ENCODE results near the gene KDM4B. TPM values are rescaled to one million over a fixed set of nuclear protein-coding genes. Genes with fewer than 3 reads are reported as not detected.

The KDM4B gene
- total RNA-seq, 1 donor from 2014 or later, result 39.0 TPM

DNA sequence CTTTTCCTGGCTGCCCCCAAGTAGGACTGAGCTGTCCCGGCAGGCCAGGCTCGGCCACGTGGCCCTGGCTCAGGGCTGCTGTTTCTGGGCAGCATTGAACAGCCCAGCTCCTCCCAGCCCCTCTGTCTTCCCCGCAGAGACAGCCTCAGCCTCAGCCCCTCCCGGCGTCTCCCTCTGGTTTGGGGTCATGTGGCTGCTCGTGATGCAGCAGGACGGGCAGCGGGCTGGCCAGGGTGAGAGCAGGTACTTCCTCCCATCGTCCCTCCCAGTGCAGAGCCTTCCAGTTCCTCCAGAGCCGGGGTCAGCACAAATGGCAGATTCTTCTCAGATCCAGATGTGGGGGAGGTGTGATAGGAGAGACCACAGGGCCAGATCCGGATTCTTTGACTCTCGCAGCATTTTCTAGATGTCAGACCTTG lies 114.6 kb downstream of the KDM4B start:
- Histone ChIP-seq H3K27me3 (no peaks in the 10 kb centered on the region), H3K36me3 (peaks cover 65% of the 10 kb centered on the region), H3K9me3 (no peaks in the 10 kb centered on the region), H3K4me3 (no peak overlapping the region), H3K27ac (no peak overlapping the region), H3K4me1 (no peaks in the 10 kb centered on the region)
- intact Hi-C loops (cut with DNase I), result no loop called here
- ATAC-seq (no peak), DNase-seq (no peak)
- TF ChIP-seq, protein P1, sequence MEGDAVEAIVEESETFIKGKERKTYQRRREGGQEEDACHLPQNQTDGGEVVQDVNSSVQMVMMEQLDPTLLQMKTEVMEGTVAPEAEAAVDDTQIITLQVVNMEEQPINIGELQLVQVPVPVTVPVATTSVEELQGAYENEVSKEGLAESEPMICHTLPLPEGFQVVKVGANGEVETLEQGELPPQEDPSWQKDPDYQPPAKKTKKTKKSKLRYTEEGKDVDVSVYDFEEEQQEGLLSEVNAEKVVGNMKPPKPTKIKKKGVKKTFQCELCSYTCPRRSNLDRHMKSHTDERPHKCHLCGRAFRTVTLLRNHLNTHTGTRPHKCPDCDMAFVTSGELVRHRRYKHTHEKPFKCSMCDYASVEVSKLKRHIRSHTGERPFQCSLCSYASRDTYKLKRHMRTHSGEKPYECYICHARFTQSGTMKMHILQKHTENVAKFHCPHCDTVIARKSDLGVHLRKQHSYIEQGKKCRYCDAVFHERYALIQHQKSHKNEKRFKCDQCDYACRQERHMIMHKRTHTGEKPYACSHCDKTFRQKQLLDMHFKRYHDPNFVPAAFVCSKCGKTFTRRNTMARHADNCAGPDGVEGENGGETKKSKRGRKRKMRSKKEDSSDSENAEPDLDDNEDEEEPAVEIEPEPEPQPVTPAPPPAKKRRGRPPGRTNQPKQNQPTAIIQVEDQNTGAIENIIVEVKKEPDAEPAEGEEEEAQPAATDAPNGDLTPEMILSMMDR (IDR thresholded peaks at IDR 0.05), result no peak

GRCh38 chr19:5085566-5085965 lies 116.7 kb downstream of the KDM4B start:
- Histone ChIP-seq H3K36me3 (peaks cover 47% of the 10 kb centered on the region), H3K9me3 (no peaks in the 10 kb centered on the region), H3K4me1 (no peaks in the 10 kb centered on the region), H3K27me3 (no peaks in the 10 kb centered on the region), H3K4me3 (no peak overlapping the region), H3K27ac (no peak overlapping the region)
- ATAC-seq (no peak), DNase-seq (no peak)
- TF ChIP-seq, protein P1 (IDR thresholded peaks at IDR 0.05), result no peak
- intact Hi-C loops (cut with DNase I), result no loop called here

GRCh38 chr19:5086230-5086629 lies 117.3 kb downstream of the KDM4B start:
- TF ChIP-seq, protein P1 (IDR thresholded peaks at IDR 0.05), result no peak
- H3K27me3 ChIP-seq, result no peaks in the 10 kb centered on the region
- H3K9me3 ChIP-seq, result no peaks in the 10 kb centered on the region
- no peak overlapping the region for H3K4me3 ChIP-seq
- ATAC-seq (no peak), DNase-seq (no peak)
- no peaks in the 10 kb centered on the region for H3K4me1 ChIP-seq
- peaks cover 40% of the 10 kb centered on the region for H3K36me3 ChIP-seq
- intact Hi-C loops (cut with DNase I), result no loop called here
- no peak overlapping the region for H3K27ac ChIP-seq

DNA sequence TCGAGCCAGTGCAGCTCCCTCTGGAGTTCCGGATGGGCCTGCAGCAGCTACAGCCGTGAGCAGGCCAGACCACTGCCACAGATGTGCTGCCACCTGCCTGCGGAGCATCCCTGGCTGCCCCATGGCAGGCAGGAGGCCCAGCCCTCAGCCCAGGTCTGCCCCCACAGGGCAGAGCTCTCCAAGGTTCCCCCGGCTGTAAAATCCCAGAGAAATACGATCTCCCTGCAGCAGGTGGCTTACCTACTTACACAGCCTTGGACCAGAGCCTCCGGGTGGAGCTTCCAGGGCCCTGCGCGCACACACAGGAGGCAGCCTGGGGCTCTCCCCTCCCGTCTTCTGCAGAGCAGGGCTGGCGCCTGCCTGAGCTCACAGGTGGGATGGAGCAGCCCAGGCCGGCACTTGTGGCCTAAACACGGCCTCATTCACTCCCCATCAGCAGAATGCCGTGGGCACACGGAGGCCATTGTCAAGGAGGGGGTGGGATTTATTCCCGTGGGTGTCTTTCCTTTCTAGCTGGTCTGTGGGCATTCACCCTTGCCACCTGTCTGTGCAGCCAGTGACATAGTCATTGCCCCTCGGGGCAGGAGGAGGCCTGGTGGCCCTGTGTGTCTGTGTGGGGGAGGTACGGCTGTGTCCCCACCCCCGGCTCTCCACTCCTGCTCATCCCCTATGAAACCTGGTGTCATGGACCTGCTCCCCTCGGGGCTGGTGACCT lies 118.0 kb downstream of the KDM4B start:
- Histone ChIP-seq H3K4me1 (no peaks in the 10 kb centered on the region), H3K27me3 (no peaks in the 10 kb centered on the region), H3K27ac (no peak overlapping the region), H3K36me3 (peaks cover 34% of the 10 kb centered on the region), H3K4me3 (no peak overlapping the region), H3K9me3 (no peaks in the 10 kb centered on the region)
- TF ChIP-seq, protein P1 (IDR thresholded peaks at IDR 0.05), result no peak
- intact Hi-C loops (cut with DNase I), result no loop called here
- ATAC-seq, result no peak
- DNase-seq, result no peak

GRCh38 chr19:5089283-5089682 lies 120.4 kb downstream of the KDM4B start:
- H3K9me3 ChIP-seq, result no peaks in the 10 kb centered on the region
- ATAC-seq, result no peak
- no peak overlapping the region for H3K4me3 ChIP-seq
- H3K27me3 ChIP-seq, result no peaks in the 10 kb centered on the region
- DNase-seq, result no peak
- intact Hi-C loops (cut with DNase I), result no loop called here
- TF ChIP-seq, protein P1 (IDR thresholded peaks at IDR 0.05), result no peak
- no peaks in the 10 kb centered on the region for H3K4me1 ChIP-seq
- H3K27ac ChIP-seq, result no peak overlapping the region
- peaks cover 12% of the 10 kb centered on the region for H3K36me3 ChIP-seq

All from upper lobe of right lung (tissue), 1 donor.